GM18873 (cell line): ENCODE data around the gene APEX2.
"Not testable (repeated sequence)": the region's sequence is repeated elsewhere in the genome, so short reads cannot be mapped to it uniquely, and the experiment has no call there.

Experiments used
- ATAC-seq: cut with Tn5 transposase; IDR thresholded peaks from one replicate; pipeline ENCODE4 v1.9.1; 2021; ENCODE audit warnings: mild to moderate bottlenecking, moderate library complexity, moderate number of reproducible peaks; ENCODE audit not compliant: unreplicated experiment, low FRiP score

The APEX2 gene

DNA sequence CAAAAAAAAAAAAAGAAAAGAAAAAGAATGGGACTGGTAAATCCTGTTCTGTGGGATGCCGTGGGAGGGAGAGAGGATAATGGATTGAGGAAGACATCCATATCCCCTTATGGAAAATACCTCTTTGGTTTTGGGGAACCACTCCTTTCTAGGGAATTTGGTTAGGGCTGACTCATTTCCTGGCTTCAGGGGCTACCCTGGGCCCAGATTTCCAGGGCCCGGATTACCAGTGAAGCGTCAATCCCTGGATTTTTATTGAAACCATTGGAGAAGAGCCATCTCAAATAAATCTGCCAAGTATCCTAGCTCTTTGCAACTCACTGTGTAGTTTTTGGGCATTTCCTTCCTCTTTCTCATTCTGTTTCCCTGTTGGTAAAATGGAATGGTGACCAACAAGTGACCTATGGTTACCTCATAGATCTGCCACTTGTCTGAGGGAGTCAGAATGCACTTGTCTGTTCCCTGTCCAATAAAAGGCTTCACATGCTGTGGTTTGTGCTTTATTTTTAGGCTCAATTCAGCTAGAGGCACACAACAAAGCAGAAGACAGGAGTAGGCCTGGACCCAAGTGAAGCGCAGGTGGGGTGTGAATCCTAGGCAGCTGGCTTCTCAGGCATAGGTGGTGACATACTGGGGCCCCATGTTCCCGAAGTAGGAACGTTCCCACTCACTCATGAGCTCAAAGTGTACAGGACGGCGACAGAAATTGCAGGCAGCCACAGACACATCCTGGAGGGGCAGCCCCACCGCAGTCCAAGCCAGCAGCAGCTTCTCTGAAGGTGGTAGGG is 8.6 kb downstream of the APEX2 start:
- no peak for ATAC-seq

- ATAC-seq: no peak
Observed at GRCh38 chrX:55011294-55011693, 11.1 kb downstream of the APEX2 start.

- ATAC-seq: no peak
Observed at GRCh38 chrX:55014897-55015299, 14.7 kb downstream of the APEX2 start.

- no peak for ATAC-seq
Observed at GRCh38 chrX:55026143-55026542, 26.0 kb downstream of the APEX2 start.

- no peak for ATAC-seq
Observed at GRCh38 chrX:55026840-55027239, 26.7 kb downstream of the APEX2 start.

- no peak for ATAC-seq
Observed at GRCh38 chrX:55028040-55028439, 27.9 kb downstream of the APEX2 start.

DNA sequence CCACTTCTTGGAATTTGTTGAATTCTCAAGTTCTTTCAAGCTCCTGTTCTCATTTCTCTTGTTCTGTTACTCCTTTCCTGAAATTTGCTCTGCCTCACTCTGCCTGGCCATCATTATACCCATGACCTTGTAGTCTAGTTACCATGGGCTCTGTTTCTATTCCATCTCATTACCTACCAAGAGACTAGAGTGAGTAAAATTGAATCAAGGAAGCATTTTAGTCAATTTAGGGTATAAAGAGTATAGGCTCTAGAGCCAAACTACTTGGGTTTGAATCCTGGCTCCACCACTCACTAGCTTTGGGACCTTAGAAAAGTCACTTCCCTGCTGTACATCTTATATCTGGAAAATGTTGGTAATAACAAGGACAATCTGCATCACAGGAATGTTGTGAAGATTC is 28.4 kb downstream of the APEX2 start:
- ATAC-seq: no peak

DNA sequence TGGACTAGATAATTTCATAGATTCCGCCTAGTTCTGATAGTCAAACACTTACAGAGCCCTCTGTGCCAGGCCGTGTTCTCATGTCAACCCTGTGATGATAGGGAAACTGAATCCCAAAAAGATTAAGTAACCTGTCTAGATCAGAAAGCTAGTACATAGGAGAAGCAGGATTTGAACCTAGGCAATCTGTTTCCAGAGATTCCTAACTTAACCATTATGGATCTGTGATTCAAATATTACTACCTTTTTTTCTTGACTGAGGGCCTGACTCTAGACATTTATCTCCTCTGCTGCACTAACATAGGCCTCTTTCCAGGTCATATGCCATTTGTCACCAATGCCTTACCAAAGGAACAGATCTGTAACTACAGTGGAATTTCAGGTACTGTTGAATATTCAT is 29.1 kb downstream of the APEX2 start:
- no peak for ATAC-seq

GRCh38 chrX:55030271-55031205 is 30.4 kb downstream of the APEX2 start, which contains the start of gene ALAS2:
Gene ALAS2 (minus strand): TSS chrX:55030977. CDS start chrX:55026000, 4,977 bp downstream.
- no peak for ATAC-seq

DNA sequence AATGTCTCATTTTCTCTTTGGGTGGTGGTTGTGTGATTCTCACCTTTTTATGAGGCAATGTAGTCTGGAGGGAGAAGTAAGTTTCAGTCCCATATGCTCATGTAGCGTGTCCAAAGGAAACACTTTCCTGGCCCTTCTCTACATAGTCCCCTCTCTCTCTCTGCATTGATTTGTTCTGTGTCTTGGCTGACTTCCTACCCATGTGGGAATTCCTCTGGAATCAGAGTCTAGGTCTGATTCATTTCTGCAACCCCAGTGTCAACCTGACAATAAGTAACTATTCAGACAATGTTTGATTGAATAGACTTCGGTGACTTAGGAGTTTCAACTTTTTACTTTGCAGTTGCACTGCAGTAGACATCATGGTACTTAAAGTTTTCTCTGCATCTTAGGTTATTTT is 33.3 kb downstream of the APEX2 start:
- ATAC-seq: no peak

- ATAC-seq: no peak
Observed at GRCh38 chrX:55039471-55039870, 39.3 kb downstream of the APEX2 start.

- no peak for ATAC-seq
Observed at GRCh38 chrX:55041514-55041913, 41.4 kb downstream of the APEX2 start.

- not testable (repeated sequence) for ATAC-seq
Observed at GRCh38 chrX:55050599-55050998, 50.4 kb downstream of the APEX2 start.

GRCh38 chrX:55056820-55057674 is 56.9 kb downstream of the APEX2 start:
- ATAC-seq: no peak

GRCh38 chrX:55057675-55058249 is 57.6 kb downstream of the APEX2 start:
- ATAC-seq: no peak
